IMR-90 (cell line): Measurements from ENCODE around the gene CLK2.

Experiments used
- MXI1 ChIP-seq: IDR thresholded peaks from 2 replicates; pipeline ENCODE4 v1.6.1; 2012; ENCODE audit warnings: low read depth, mild to moderate bottlenecking, low read length, moderate library complexity, borderline replicate concordance
- NFE2L2 ChIP-seq: fragments of 150-350 bp; IDR thresholded peaks from 2 replicates; pipeline ENCODE4 v1.6.1; 2016; ENCODE audit warnings: low read depth, mild to moderate bottlenecking, low read length
- POLR2A ChIP-seq: IDR thresholded peaks from 2 replicates; pipeline ENCODE4 v1.6.1; 2012; ENCODE audit warnings: mild to moderate bottlenecking, low read depth, low read length
- RCOR1 ChIP-seq: IDR thresholded peaks from 2 replicates; pipeline ENCODE4 v1.6.1; 2012; ENCODE audit warnings: mild to moderate bottlenecking, low read length, improper control_type of control experiment; ENCODE audit not compliant: insufficient replicate concordance
- SMC3 ChIP-seq: fragments of 150-350 bp; IDR thresholded peaks from 2 replicates; pipeline ENCODE4 v1.6.1; 2016; ENCODE audit warnings: low read depth, mild to moderate bottlenecking, antibody characterized with exemption, low read length, moderate library complexity
- TF ChIP-seq, protein P1 (sequence below): conservative IDR thresholded peaks from 2 replicates; pipeline ENCODE4 v1.5.1; 2012; ENCODE audit warnings: mild to moderate bottlenecking, low read depth, low read length, improper control_type of control experiment

GRCh38 chr1:155309423-155310021 lies 36.2 kb upstream of the CLK2 start:
- TF ChIP-seq SMC3, result no peak
- TF ChIP-seq NFE2L2, result no peak
- no peak for TF ChIP-seq POLR2A
- TF ChIP-seq, protein P1, sequence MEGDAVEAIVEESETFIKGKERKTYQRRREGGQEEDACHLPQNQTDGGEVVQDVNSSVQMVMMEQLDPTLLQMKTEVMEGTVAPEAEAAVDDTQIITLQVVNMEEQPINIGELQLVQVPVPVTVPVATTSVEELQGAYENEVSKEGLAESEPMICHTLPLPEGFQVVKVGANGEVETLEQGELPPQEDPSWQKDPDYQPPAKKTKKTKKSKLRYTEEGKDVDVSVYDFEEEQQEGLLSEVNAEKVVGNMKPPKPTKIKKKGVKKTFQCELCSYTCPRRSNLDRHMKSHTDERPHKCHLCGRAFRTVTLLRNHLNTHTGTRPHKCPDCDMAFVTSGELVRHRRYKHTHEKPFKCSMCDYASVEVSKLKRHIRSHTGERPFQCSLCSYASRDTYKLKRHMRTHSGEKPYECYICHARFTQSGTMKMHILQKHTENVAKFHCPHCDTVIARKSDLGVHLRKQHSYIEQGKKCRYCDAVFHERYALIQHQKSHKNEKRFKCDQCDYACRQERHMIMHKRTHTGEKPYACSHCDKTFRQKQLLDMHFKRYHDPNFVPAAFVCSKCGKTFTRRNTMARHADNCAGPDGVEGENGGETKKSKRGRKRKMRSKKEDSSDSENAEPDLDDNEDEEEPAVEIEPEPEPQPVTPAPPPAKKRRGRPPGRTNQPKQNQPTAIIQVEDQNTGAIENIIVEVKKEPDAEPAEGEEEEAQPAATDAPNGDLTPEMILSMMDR, result no peak
- TF ChIP-seq MXI1, result no peak; the same call in 1 of the 2 replicates
- no peak for TF ChIP-seq RCOR1
